Neural crest cell (in vitro differentiated cells): ENCODE data around the gene TP53BP2. TPM values are rescaled to one million over a fixed set of nuclear protein-coding genes. Genes with fewer than 3 reads are reported as not detected.

ENCODE experiments used
- DNase-seq: peaks from one replicate; pipeline ENCODE4 v3.0.0; 2021; ENCODE audit warnings: low read depth, mixed read lengths, low spot score
- H3K27ac Mint-ChIP-seq: one replicate; pipeline ENCODE4 v1.8.0; 2021; ENCODE audit warnings: mild to moderate bottlenecking, mixed read lengths; ENCODE audit not compliant: unreplicated experiment
- H3K27me3 Mint-ChIP-seq: 2 replicates; pipeline ENCODE4 v1.8.0; 2021; ENCODE audit warnings: low read depth, mild to moderate bottlenecking, mixed read lengths
- H3K36me3 Mint-ChIP-seq: 2 replicates; pipeline ENCODE4 v1.8.0; 2021; ENCODE audit warnings: low read depth, mild to moderate bottlenecking, mixed read lengths
- H3K4me1 Mint-ChIP-seq: 2 replicates; pipeline ENCODE4 v1.8.0; 2021; ENCODE audit warnings: mixed read lengths
- H3K4me3 Mint-ChIP-seq: one replicate; pipeline ENCODE4 v1.8.0; 2021; ENCODE audit warnings: mild to moderate bottlenecking, mixed read lengths
- H3K9me3 Mint-ChIP-seq: 2 replicates; pipeline ENCODE4 v1.8.0; 2021; ENCODE audit warnings: mixed read lengths
- total RNA-seq: library from RNA; stranded (reverse); gene quantifications from 2 replicates; pipeline ENCODE4 v1.2.1, GENCODE V29; 2021
- TF ChIP-seq, protein P1 (sequence below): fragments of 200-600 bp; sonication (generic); conservative IDR thresholded peaks from 2 replicates; pipeline ENCODE4 v1.5.0; 2021; ENCODE audit warnings: antibody characterized with exemption, mild to moderate bottlenecking

Gene TP53BP2
- total RNA-seq, 1 donor from 2014 or later, result 61.5 TPM

- Mint-ChIP-seq H3K4me3 (peak overlapping the region; percentile 50), H3K36me3 (peaks cover 39% of the 10 kb centered on the region), H3K27me3 (no peaks in the 10 kb centered on the region), H3K27ac (peak overlapping the region; percentile 86), H3K4me1 (peaks cover 22% of the 10 kb centered on the region), H3K9me3 (no peaks in the 10 kb centered on the region)
- no peak for DNase-seq
- TF ChIP-seq, protein P1, sequence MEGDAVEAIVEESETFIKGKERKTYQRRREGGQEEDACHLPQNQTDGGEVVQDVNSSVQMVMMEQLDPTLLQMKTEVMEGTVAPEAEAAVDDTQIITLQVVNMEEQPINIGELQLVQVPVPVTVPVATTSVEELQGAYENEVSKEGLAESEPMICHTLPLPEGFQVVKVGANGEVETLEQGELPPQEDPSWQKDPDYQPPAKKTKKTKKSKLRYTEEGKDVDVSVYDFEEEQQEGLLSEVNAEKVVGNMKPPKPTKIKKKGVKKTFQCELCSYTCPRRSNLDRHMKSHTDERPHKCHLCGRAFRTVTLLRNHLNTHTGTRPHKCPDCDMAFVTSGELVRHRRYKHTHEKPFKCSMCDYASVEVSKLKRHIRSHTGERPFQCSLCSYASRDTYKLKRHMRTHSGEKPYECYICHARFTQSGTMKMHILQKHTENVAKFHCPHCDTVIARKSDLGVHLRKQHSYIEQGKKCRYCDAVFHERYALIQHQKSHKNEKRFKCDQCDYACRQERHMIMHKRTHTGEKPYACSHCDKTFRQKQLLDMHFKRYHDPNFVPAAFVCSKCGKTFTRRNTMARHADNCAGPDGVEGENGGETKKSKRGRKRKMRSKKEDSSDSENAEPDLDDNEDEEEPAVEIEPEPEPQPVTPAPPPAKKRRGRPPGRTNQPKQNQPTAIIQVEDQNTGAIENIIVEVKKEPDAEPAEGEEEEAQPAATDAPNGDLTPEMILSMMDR, result no peak
These were observed 71.5 kb downstream of the TP53BP2 start for GRCh38 chr1:223774134-223774814.

- no peak overlapping the region for H3K27ac Mint-ChIP-seq
- DNase-seq, result no peak
- peaks cover 22% of the 10 kb centered on the region for H3K4me1 Mint-ChIP-seq
- H3K27me3 Mint-ChIP-seq, result no peaks in the 10 kb centered on the region
- H3K9me3 Mint-ChIP-seq, result no peaks in the 10 kb centered on the region
- peaks cover 41% of the 10 kb centered on the region for H3K36me3 Mint-ChIP-seq
- no peak overlapping the region for H3K4me3 Mint-ChIP-seq
- TF ChIP-seq, protein P1, result no peak
These were observed 73.0 kb downstream of the TP53BP2 start for GRCh38 chr1:223772771-223773160.

DNA sequence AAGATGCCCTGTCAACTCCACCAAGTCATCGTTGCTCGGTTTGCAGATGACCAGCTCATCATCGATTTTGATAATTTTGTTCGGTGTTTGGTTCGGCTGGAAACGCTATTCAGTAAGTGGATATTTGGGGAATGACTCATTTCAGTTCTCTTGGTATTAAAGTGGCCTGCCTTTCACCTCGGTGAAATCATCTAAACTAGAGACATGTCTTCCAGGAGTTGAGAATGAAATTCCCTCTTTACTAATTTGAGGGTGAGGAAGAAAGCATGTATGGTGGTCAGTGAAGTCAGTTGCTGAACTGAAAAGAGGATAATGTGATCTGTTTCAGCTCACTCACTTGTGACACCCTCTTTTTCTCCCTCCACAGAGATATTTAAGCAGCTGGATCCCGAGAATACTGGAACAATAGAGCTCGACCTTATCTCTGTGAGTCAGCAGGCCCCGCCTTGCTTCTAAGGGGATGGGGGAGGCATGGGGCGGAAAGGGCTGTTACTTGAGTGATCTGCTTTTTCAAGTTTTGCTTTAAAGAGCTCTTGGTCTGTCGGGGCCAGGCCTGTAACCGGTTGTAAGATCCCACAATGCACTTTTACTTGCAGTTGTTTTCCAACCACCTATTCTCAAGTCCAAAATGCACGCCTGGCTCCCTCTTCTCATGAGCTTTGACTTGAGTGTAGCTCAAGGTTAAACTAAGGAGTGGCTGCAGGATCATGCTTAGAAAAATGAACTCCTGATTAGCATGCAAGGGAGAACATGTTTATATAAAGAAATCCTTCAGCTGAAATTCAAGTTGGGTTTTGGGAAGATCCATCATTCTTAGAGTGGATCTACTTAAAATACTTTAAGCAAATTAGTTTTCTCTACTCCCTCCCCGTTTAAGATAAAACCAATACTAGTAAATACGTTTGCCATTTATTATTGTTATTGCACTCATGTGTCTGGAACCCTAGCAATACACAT is 73.7 kb downstream of the TP53BP2 start:
- H3K36me3 Mint-ChIP-seq, result peaks cover 36% of the 10 kb centered on the region
- peak overlapping the region; percentile 24 for H3K4me3 Mint-ChIP-seq
- peak overlapping the region; percentile 19 for H3K27ac Mint-ChIP-seq
- no peaks in the 10 kb centered on the region for H3K27me3 Mint-ChIP-seq
- TF ChIP-seq, protein P1, result no peak
- no peaks in the 10 kb centered on the region for H3K9me3 Mint-ChIP-seq
- DNase-seq, result no peak
- H3K4me1 Mint-ChIP-seq, result peaks cover 22% of the 10 kb centered on the region

GRCh38 chr1:223771469-223771813 is 74.3 kb downstream of the TP53BP2 start:
- Mint-ChIP-seq H3K4me3 (no peak overlapping the region), H3K9me3 (no peaks in the 10 kb centered on the region), H3K4me1 (peaks cover 22% of the 10 kb centered on the region), H3K36me3 (peaks cover 37% of the 10 kb centered on the region), H3K27ac (peak overlapping the region; percentile 73), H3K27me3 (no peaks in the 10 kb centered on the region)
- DNase-seq, result no peak
- TF ChIP-seq, protein P1, result no peak

- peak overlapping the region; percentile 73 for H3K27ac Mint-ChIP-seq
- no peak for DNase-seq
- peaks cover 28% of the 10 kb centered on the region for H3K4me1 Mint-ChIP-seq
- TF ChIP-seq, protein P1, result no peak
- H3K27me3 Mint-ChIP-seq, result no peaks in the 10 kb centered on the region
- H3K9me3 Mint-ChIP-seq, result no peaks in the 10 kb centered on the region
- peaks cover 39% of the 10 kb centered on the region for H3K36me3 Mint-ChIP-seq
- no peak overlapping the region for H3K4me3 Mint-ChIP-seq
These were observed 75.0 kb downstream of the TP53BP2 start for GRCh38 chr1:223770621-223771315.
